ENCODE measurements around the gene GRHL3. TPM values are rescaled to one million over a fixed set of nuclear protein-coding genes. Genes with fewer than 3 reads are reported as not detected.

GRHL3 gene
- total RNA-seq, 4 donors from 2014 or later, result not detected

- WGBS, 2 donors (ENCODE audit: low coverage in 1 of 2), result 90 to 93% methylated on average over 4 of the region's 4 CpGs
- no peak for TF ChIP-seq POLR2AphosphoS5 (IDR thresholded peaks at IDR 0.05)
- TF ChIP-seq POLR2A (IDR thresholded peaks at IDR 0.05), result no peak
- TF ChIP-seq EP300 (IDR thresholded peaks at IDR 0.05; ENCODE audit: low read depth), result no peak
- no peak for TF ChIP-seq CTCF (IDR thresholded peaks at IDR 0.05)
- intact Hi-C loops (cut with DNase I; ENCODE audit: low total_unique reads), result no loop called here
- H3K4me3 ChIP-seq, result no peak overlapping the region
- H3K36me3 ChIP-seq, result no peaks in the 10 kb centered on the region
- H3K9me3 ChIP-seq, result no peaks in the 10 kb centered on the region
- in situ Hi-C loops (cut with MboI; ENCODE audit: low pct_ligation_motif_present in 1 of 4, low pct_unique_long_range_greater_than_20kb in 1 of 4, low sequenced_read_pairs in 3 of 4), result no loop called here
- no peak overlapping the region for H3K27ac ChIP-seq
- no peak for DNase-seq
- H3K4me1 ChIP-seq, result no peaks in the 10 kb centered on the region
- H3K27me3 ChIP-seq, result no peaks in the 10 kb centered on the region
These were observed 84.6 kb downstream of the GRHL3 start for GRCh38 chr1:24403806-24404205.

Other genes starting within 250 kb of the GRHL3 start
- 1 to 10 TPM in 3 of 4 donors, under 1 TPM in 1; 0.60 to 7.5 (median 3.0) TPM for gene MYOM3, start 207.2 kb upstream of the GRHL3 start, total RNA-seq
- gene IL22RA1, start 176.2 kb upstream of the GRHL3 start, total RNA-seq, result 10 to 100 TPM in 3 of 4 donors, 1 to 10 TPM in 1; 4.4 to 29.2 (median 27.3) TPM
- gene IFNLR1, start 132.1 kb upstream of the GRHL3 start, total RNA-seq, result 10 to 100 TPM in 3 of 4 donors, 1 to 10 TPM in 1; 2.6 to 37.4 (median 12.7) TPM
- gene STPG1, start 94.4 kb downstream of the GRHL3 start, total RNA-seq, result 10 to 100 TPM in 3 of 4 donors, 1 to 10 TPM in 1; 4.6 to 33.7 (median 23.3) TPM
- gene NIPAL3, start 96.4 kb downstream of the GRHL3 start, total RNA-seq, result 10 to 100 TPM; 34.8 to 55.8 (median 46.8) TPM
- gene RCAN3, start 183.5 kb downstream of the GRHL3 start, total RNA-seq, result 10 to 100 TPM in 2 of 4 donors, 1 to 10 TPM in 2; 6.4 to 17.5 (median 11.3) TPM
- 1 to 10 TPM in 2 of 4 donors, under 1 TPM in 1, not detected in 1; 0.37 to 2.2 (median 1.4) TPM for gene NCMAP, start 236.7 kb downstream of the GRHL3 start, total RNA-seq

Measured in transverse colon (tissue), 4 donors.